A673 (cell line): Measurements from ENCODE around the gene COBL.

Experiments used
- EZH2 ChIP-seq: fragments of 200-600 bp; sonication (generic); IDR thresholded peaks from 2 replicates; pipeline ENCODE4 v1.6.1; 2017; ENCODE audit warnings: borderline replicate concordance, low read depth, mild to moderate bottlenecking, mixed read lengths, antibody characterized with exemption, low read length; ENCODE audit not compliant: poor library complexity, severe bottlenecking
- TF ChIP-seq, protein P1 (sequence below): fragments of 300-800, 200-600 bp; sonication (generic); conservative IDR thresholded peaks from 2 replicates; pipeline ENCODE4 v1.5.1; 2017; ENCODE audit warnings: low read depth, mild to moderate bottlenecking, antibody characterized with exemption, low read length, moderate library complexity, mixed read lengths

GRCh38 chr7:51126324-51126723, 190.3 kb downstream of the COBL start:
- TF ChIP-seq, protein P1, sequence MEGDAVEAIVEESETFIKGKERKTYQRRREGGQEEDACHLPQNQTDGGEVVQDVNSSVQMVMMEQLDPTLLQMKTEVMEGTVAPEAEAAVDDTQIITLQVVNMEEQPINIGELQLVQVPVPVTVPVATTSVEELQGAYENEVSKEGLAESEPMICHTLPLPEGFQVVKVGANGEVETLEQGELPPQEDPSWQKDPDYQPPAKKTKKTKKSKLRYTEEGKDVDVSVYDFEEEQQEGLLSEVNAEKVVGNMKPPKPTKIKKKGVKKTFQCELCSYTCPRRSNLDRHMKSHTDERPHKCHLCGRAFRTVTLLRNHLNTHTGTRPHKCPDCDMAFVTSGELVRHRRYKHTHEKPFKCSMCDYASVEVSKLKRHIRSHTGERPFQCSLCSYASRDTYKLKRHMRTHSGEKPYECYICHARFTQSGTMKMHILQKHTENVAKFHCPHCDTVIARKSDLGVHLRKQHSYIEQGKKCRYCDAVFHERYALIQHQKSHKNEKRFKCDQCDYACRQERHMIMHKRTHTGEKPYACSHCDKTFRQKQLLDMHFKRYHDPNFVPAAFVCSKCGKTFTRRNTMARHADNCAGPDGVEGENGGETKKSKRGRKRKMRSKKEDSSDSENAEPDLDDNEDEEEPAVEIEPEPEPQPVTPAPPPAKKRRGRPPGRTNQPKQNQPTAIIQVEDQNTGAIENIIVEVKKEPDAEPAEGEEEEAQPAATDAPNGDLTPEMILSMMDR = no peak
- no peak for TF ChIP-seq EZH2
